Measurements from ENCODE around the gene TMEM63C.

Gene TMEM63C

DNA sequence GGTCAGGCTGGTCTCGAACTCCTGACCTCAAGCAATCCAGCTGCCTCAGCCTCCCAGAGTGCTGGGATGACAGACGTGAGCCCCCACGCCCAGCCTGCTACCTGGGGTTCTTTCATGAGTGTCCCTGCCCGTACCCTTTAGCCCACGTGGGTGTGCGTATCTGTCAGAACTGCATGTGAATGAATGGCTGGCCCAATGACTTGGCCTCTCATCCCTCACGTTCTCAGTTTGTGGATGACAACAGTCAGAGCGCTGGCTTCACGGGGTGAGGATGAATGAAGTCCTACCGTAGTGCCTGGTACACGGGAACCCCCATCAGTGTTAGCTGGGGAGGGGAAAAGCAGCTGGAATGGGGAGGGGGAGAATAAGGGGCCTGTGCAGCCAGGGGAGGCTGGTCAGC, 23.9 kb upstream of the TMEM63C start:
- no peak for DNase-seq

GRCh38 chr14:77158175-77158881, 23.3 kb upstream of the TMEM63C start:
- peak; percentile 82 for DNase-seq

- DNase-seq = no peak
These were observed 22.7 kb upstream of the TMEM63C start for GRCh38 chr14:77158882-77159255.

DNA sequence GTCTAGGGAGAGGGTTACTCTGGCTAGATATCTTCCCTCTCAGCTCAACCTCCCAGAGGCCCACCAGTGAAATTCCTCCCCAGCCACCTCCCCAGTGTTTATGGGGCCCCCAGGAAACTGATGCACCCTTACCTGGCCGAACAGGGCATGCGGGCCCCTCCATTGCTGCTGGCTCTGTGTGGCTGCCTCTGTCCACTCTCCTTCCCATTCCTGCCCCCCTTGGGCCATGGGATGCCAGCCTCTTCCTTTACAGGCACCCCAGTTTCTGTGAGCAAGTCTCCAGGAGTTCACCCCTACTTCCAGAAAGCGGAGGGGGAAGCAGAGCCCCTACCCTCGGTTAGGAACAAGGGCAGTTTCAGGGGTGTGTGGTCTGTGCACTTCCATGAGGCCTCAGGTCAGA, 20.6 kb upstream of the TMEM63C start:
- no peak for DNase-seq

DNA sequence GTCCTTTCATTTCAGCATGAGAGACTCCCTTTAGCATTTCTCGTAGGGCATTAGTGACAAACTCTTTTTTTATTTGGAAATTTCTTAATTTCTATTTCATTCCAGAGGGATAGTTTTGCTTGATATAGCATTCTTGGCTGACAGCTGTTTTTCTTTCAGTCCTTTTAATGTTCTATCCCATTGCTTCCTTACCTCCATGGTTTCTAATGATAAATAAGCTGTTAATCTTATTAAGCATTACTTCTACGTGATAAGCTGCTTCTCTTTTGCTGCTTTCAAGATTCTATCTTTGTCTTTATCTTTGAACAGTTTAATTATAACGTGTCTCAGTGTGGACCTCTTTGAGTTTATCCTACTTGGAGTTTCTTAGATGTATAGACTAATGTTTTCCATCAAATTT, 11.6 kb upstream of the TMEM63C start:
- no peak for DNase-seq

GRCh38 chr14:77172916-77173315, 8.7 kb upstream of the TMEM63C start:
- DNase-seq = no peak

DNA sequence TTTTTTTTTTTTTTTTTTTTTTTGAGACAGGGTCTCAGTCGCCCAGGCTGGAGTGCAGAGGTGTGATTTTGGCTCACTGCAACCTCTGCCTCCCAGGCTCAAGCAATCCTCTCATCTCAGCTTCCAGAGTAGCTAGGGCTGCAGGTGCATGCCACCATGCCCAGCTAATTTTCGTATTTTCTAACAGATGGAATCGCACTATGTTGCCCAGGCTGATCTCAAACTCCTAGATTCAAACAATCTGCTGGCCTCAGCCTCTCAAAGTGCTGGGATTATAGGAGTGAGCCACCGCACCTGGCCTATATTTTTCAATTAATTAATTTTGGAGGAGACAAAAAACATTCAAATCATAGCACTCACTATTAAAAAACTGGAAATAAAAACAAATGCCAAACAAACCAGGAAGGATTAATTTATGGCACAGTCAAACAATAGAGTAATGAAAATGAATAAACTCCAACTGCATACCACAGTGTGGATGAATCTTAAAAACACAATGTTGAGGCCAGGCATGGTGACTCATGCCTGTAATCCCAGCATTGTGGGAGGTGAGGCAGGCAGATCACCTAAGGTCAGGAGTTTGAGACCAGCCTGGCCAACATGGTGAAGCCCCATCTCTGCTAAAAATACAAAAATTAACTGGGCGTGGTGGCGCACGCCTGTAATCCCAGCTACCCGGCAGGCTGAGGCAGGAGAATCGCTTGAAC, 7.5 kb upstream of the TMEM63C start:
- DNase-seq = peak; percentile 25

DNA sequence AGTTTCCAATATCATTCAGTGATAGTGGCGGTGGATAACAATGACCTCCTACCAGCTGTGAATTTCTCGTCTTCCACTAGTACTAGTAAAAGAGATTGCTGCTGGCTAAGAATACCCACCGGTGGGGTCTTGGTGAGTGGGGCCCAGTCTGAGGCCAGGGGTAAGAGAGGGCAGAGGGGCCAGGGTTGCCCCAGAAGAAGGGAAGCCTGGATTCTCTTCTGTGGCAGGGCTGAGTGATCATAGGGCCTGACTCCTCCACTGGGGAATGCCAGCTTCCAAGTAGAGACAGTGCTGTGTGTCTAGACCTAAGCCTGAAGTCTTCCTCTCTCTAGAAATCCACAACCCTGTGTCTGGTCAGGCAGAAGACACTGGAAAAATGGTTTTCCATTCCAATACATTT, 5.8 kb upstream of the TMEM63C start:
- DNase-seq = no peak

- DNase-seq = no peak
These were observed 3.9 kb upstream of the TMEM63C start for GRCh38 chr14:77177702-77178101.

- no peak for DNase-seq
These were observed 2.9 kb upstream of the TMEM63C start for GRCh38 chr14:77178656-77179055.

GRCh38 chr14:77180726-77181602, 634 bp upstream of the TMEM63C start:
- no peak for DNase-seq

DNA sequence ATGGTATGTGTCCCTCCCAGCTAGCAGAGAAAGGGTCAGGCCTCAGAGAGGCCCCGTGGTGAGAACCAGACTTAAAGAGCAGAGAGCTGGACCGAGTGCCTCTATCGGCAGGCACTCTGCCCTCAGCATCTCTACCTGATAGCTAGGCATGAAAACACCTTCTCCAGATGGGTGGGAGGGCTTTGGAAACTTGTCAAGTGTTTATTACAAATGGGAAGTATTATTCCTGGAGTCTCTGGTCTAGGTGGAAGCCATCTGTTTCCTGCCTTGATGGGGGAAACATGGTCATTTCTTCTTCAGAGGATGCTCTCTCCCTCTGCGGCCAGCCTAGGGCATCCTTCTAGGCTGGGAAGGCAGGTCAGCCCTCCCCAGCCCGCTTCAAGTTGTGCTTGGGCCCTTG, 2.3 kb downstream of the TMEM63C start:
- DNase-seq = no peak

DNA sequence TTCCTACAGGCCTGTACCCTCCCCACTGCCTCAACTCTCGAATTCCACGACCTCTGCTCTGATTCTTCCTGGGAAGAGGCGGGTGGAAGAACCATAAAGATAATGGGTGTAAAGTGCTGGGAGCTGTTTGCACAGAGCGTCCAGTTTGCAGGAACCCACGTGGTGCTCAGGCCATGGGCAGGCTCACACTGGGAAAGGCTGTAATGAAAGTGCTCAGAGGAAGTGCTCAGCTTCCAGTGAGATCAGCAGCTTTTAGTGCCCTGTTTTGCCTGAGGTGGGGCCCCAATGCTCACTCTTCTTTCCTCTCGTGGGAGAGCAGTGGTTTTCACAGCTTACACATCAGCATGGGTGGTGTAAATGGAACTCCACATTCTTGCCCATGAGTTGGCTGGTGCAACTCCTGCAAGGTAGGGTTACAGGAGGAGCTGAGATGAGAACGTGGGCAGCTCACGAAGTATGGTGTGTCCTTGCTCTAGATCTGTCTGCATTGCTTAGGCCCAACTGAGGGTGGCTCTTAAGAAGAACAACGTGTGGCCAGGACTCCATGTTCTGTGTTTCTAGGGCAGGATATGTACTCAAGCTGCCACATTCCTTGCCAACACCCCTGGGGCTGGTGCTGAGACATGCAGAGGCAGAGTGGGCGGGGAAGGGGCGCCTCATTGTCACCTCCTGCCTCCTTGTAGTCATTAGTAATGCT, 2.9 kb downstream of the TMEM63C start:
- DNase-seq = no peak

GRCh38 chr14:77185093-77185465, 3.5 kb downstream of the TMEM63C start:
- no peak for DNase-seq

- DNase-seq = no peak
These were observed 5.5 kb downstream of the TMEM63C start for GRCh38 chr14:77186911-77187648.

DNA sequence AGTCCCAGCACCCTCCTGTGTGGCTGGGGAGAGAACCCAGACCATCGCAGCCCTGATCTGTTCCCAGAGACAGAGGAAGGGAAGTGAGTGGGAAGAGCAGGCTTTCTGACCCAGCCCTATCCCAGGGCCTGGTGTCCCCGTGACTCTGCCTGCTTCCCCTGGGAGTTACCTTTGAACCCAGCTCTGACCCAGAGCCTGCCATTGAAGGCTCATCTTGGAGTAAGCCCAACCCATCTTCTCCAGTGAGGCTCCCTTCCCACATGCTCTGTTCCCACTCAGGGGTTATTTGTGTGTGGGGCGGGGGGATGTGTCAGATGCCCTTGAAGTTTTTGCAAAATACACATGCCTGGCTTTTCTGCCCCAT, 6.0 kb downstream of the TMEM63C start:
- no peak for DNase-seq

DNA sequence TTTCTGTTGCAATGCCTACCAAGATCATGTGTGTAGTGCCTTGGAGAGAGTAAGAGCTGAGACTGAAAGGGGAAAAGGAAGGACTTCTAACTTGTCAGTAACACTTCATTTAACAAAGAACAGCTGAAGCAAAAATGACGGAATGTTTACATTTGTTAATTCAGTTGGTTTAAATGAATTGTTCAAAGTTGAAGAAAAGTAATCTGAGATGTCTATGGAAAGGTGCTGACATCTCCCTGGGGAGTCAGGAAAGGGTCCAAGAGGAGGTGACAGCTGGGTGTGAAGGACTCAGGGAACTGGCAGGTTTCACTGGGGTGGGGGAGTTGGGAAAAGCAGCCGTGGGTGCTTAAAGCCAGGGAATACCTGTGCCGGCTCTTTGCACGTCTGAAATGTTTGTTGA, 7.9 kb downstream of the TMEM63C start:
- no peak for DNase-seq

DNA sequence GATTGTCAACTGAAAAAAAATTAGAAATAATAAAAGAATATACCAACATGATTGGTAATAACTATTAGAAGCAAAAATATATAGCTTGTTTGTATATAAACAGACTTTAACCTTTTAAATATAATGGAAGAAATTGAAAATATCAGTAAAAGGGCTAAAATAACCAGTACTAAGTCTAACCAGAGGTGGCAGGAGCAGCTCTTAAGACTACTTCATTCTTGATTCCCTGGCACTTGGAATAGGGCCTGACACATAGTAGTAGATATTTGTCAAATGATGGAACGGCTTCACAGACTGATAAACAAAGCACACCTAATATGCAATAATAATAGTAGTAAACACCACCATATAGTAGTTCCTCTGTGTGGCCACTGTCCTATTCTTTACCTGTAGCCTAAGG, 9.4 kb downstream of the TMEM63C start:
- DNase-seq = no peak

GRCh38 chr14:77194706-77195105, 13.1 kb downstream of the TMEM63C start:
- DNase-seq = no peak

GRCh38 chr14:77195766-77196165, 14.2 kb downstream of the TMEM63C start:
- no peak for DNase-seq

DNA sequence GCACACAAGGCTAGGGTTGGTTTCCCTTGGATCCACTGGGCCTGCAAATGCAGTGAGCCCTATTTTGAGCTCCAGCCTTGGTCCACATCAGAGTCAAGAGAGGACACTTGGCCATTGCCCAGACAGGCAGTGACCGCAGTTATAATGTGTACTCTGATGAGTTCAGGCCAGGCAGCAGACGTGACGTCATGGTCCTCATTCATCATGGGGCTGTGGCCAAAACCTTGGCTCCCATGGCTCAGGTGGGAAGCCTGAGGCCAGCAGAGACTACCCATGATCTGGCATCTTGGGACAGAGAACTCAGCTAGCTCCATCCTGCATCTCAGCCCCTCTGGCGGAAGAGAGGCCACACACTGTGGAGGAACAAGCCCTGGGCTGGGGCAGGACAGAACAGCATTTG, 16.4 kb downstream of the TMEM63C start:
- no peak for DNase-seq

DNA sequence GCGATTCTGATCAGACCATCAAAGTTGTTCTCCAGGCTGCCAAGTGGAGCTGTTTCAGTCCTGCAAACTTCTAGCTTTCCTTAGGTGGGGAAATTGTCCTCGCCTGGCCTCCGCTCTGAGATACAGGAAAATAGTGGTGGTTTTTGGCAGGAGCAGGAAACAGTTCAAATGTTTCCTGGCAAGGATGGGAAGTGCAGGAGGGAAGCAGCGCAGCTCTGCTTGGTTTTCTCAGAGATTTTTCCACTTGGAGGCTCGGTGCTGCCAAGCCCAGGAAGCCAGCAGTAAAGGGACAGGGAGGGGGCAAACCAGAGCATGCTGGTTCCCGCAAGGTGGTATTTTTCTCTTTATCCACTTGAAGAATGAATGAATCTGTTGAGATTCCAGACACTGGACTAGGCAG, 17.0 kb downstream of the TMEM63C start:
- DNase-seq = no peak
